ENCODE data around the gene APOF. TPM values are rescaled to one million over a fixed set of nuclear protein-coding genes. Genes with fewer than 3 reads are reported as not detected.
"Not testable (repeated sequence)": the region's sequence is repeated elsewhere in the genome, so short reads cannot be mapped to it uniquely, and the experiment has no call there.

The APOF gene, protein sequence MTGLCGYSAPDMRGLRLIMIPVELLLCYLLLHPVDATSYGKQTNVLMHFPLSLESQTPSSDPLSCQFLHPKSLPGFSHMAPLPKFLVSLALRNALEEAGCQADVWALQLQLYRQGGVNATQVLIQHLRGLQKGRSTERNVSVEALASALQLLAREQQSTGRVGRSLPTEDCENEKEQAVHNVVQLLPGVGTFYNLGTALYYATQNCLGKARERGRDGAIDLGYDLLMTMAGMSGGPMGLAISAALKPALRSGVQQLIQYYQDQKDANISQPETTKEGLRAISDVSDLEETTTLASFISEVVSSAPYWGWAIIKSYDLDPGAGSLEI
- total RNA-seq, result not detected
- polyA plus RNA-seq, result not detected
- long read RNA-seq, donor 1, result 0 reads
- long read RNA-seq, donor 2, result 0 reads
- long read RNA-seq, donor 3, result 0 reads
- long read RNA-seq, donor 4, result 0 reads
- long read RNA-seq, donor 5, result 0 reads
- long read RNA-seq, donor 6, result 0 reads
- long read RNA-seq, donor 7, result 0 reads
- long read RNA-seq, donor 8, result 0 reads
- long read RNA-seq, donor 9, result 0 reads
- long read RNA-seq, donor 10, result 0 reads

DNA sequence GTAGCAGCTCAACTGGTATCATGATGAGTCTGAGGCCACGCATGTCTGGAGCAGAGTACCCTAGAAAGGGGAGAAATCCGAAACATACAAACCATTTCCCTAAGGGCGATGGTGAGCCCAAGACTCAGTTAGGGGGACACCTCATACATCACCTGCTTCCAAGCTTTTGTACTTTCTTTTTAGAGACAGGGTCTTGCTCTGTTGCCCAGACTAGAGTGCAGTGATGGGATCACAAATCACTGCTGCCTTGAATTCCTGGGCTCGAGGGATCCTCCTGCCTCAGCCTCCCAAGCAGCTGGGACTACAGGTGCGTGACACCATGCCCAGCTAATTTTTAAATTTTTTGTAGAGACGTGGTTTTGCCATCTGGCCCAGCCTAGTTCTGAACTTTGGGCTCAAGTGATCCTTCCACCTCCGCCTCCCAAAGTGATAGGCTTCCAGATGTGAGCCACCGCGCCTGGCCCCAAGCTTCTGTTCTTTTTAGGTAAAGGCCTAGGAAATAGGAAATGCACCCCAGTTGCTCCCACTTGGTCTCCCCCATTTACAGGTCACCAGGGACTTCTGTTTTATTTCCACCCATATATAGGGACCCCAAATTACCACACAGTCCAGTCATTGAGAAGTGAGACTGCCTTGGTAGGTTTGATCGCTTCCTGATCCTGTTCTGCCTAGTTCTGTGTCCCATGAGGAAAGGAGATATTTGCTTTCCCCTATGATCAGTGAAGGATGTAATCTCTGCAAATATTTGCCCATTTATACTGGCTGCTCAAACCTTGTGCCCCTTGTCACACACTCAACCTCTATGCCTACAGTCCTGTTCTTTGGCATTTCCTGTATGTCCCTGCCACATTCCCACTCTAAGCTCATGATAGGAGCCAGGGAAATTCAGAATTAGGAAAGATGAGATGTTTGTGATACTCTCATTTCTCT, at the start of gene APOF:
Gene APOF (minus strand): TSS at position 728 of the 930 bp plus-strand sequence. CDS start 112 bp downstream, at position 616.
- no peak for DNase-seq (ENCODE audit: low read depth in 6 of 9, low spot score in 9 of 9)
- Histone ChIP-seq H3K4me1 (ENCODE audit: control insufficient read depth in 2 of 2, insufficient read depth in 2 of 2, low read length in 2 of 2) (peaks cover 10 to 15% of the 10 kb centered on the region in 2 donors), H3K27me3 (ENCODE audit: control insufficient read depth in 2 of 2, insufficient read depth in 1 of 2, low read length in 1 of 2) (no peaks in the 10 kb centered on the region), H3K9me3 (ENCODE audit: control insufficient read depth in 2 of 2, insufficient read depth in 1 of 2, low read length in 1 of 2) (peaks cover 0 to 2% of the 10 kb centered on the region in 2 donors), H3K4me3 (ENCODE audit: low read length in 2 of 2) (no peak within 1 kb of the TSS), H3K27ac (ENCODE audit: low read depth in 1 of 2, low read length in 1 of 2) (no peak within 1 kb of the TSS), H3K36me3 (ENCODE audit: control insufficient read depth in 2 of 2, insufficient read depth in 2 of 2, low read length in 1 of 2) (no peaks in the 10 kb centered on the region)
- WGBS, result 97% methylated on average over 10 of the region's 10 CpGs

DNA sequence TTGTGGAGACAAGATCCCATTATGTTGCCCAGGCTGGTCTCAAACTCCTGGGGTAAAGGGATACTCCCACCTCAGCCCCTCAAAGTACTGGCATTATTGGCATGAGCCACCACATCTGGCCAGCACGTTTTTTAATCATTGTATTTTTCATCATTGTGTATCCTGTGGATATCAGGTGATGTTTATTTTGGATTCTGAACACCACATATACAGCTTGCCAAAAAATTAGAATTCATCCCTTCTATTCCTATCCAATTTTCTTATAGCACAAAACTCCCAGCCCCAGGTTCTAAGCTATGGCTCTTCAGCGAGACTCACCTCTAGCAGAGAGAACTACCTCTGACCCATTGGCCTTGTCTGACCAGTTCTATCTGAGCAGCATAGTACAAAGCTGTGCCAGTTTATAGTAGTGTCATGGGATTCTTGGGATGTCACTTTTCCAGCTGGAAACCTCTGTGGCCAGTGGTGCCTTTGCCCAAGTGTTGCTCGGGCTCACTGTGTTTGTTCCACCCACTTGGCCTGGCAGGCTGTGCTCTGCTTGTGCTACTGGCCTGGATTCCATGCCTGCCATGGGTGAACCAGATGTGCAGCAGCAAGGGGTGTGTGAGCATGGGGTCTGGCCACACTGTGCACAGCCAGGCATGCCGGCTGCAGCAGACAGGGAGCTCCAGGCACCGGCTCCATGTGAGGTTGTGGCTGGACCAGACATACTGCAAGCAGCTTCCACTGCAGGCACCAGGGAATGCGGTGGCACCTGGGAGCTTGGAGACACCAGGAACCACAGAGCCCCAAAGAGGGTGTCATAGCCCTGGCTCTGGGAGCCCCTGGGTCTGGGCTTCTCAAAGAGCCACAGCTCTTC, 49.4 kb upstream of the APOF start:
- H3K27ac ChIP-seq (ENCODE audit: low read depth in 1 of 2, low read length in 1 of 2), result no peak overlapping the region
- no peaks in the 10 kb centered on the region for H3K4me1 ChIP-seq (ENCODE audit: control insufficient read depth in 2 of 2, insufficient read depth in 2 of 2, low read length in 2 of 2)
- no peaks in the 10 kb centered on the region for H3K27me3 ChIP-seq (ENCODE audit: control insufficient read depth in 2 of 2, insufficient read depth in 1 of 2, low read length in 1 of 2)
- 95% methylated on average over 6 of the region's 6 CpGs for WGBS
- H3K36me3 ChIP-seq (ENCODE audit: control insufficient read depth in 2 of 2, insufficient read depth in 2 of 2, low read length in 1 of 2), result peaks cover 18 to 19% of the 10 kb centered on the region in 2 donors
- no peaks in the 10 kb centered on the region for H3K9me3 ChIP-seq (ENCODE audit: control insufficient read depth in 2 of 2, insufficient read depth in 1 of 2, low read length in 1 of 2)
- no peak overlapping the region for H3K4me3 ChIP-seq (ENCODE audit: low read length in 2 of 2)
- DNase-seq (ENCODE audit: low read depth in 6 of 9, low spot score in 9 of 9), result no peak

DNA sequence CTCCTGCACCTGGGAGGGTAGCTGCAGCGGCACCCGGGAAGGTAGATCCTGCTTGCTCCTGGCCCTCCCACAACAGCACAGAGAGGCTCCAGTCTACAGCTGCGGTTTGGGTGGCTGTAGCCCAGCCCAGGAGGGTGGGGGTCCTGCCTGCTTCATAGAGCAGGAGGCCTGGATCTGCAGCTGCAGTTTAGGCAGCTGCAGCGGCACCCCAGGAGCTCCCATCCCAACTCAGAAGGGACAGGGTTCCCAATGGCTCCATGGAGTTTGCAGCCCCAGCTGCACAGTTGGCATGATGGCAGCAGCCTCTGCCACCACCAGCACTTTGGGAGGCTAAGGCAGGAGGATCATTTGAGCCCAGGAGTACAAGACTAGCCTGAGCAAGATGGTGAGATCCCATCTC, 48.1 kb upstream of the APOF start:
- no peak for DNase-seq (ENCODE audit: low read depth in 6 of 9, low spot score in 9 of 9)
- Histone ChIP-seq H3K4me1 (ENCODE audit: control insufficient read depth in 2 of 2, insufficient read depth in 2 of 2, low read length in 2 of 2) (no peaks in the 10 kb centered on the region), H3K36me3 (ENCODE audit: control insufficient read depth in 2 of 2, insufficient read depth in 2 of 2, low read length in 1 of 2) (peaks cover 7 to 14% of the 10 kb centered on the region in 2 donors), H3K9me3 (ENCODE audit: control insufficient read depth in 2 of 2, insufficient read depth in 1 of 2, low read length in 1 of 2) (no peaks in the 10 kb centered on the region), H3K27ac (ENCODE audit: low read depth in 1 of 2, low read length in 1 of 2) (no peak overlapping the region), H3K27me3 (ENCODE audit: control insufficient read depth in 2 of 2, insufficient read depth in 1 of 2, low read length in 1 of 2) (no peaks in the 10 kb centered on the region), H3K4me3 (ENCODE audit: low read length in 2 of 2) (no peak overlapping the region)
- WGBS, result 94% methylated on average over 4 of the region's 4 CpGs

DNA sequence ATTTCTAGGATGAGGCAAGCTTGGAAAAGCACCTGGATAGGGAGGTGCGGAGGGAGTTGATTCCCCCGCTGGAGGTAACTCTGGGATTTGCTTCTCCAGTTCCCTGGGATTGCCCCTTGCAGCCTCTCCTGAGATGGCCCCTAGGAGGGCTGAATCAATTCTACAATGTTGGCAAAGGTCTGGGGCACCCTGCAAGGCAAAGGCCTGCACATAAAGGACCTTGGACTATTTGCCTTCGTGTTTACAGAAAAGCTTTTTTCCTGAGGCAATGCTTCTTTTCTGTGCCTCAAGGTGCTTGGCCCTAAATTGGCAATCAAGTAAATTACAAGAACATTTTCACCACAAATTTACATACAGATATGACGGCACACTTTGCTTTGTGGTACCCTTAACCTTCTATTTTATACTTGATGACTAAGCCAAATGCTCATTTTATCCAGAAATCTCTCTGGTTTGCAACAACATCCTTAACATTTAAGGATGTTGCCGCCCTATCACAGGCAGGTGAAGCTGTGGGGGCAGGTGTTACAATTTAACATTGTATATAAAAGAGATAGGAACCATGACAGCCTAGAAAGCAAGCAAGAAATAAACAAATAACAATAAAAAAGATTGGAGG, 46.3 kb upstream of the APOF start:
- Histone ChIP-seq H3K36me3 (ENCODE audit: control insufficient read depth in 2 of 2, insufficient read depth in 2 of 2, low read length in 1 of 2) (peaks cover 3 to 4% of the 10 kb centered on the region in 2 donors), H3K4me3 (ENCODE audit: low read length in 2 of 2) (no peak overlapping the region), H3K27ac (ENCODE audit: low read depth in 1 of 2, low read length in 1 of 2) (no peak overlapping the region), H3K27me3 (ENCODE audit: control insufficient read depth in 2 of 2, insufficient read depth in 1 of 2, low read length in 1 of 2) (no peaks in the 10 kb centered on the region), H3K4me1 (ENCODE audit: control insufficient read depth in 2 of 2, insufficient read depth in 2 of 2, low read length in 2 of 2) (no peaks in the 10 kb centered on the region), H3K9me3 (ENCODE audit: control insufficient read depth in 2 of 2, insufficient read depth in 1 of 2, low read length in 1 of 2) (no peaks in the 10 kb centered on the region)
- 96% methylated on average over 5 of the region's 5 CpGs for WGBS
- DNase-seq (ENCODE audit: low read depth in 6 of 9, low spot score in 9 of 9), result no peak

DNA sequence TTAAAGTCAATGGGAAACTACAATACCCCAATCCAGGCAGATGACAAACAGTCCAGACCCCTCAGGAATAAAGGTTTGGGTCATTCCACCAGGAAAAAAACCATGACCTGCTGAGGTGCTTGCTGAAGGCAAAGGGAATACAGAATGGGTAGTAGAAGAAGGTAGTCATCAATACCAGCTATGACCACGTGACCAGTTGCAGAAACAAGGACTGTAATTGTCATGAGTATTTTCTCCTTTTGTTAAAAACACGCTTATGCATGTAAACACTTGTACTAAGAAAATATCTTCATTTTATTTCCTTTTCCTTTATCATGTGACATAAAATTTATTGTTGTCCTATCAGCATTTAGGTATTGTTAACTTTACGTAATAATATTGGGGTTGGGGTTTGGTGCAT, 41.6 kb upstream of the APOF start:
- H3K4me3 ChIP-seq (ENCODE audit: low read length in 2 of 2); H3K36me3 ChIP-seq (ENCODE audit: control insufficient read depth in 2 of 2, insufficient read depth in 2 of 2, low read length in 1 of 2); H3K27ac ChIP-seq (ENCODE audit: low read depth in 1 of 2, low read length in 1 of 2); H3K4me1 ChIP-seq (ENCODE audit: control insufficient read depth in 2 of 2, insufficient read depth in 2 of 2, low read length in 2 of 2); DNase-seq (ENCODE audit: low read depth in 6 of 9, low spot score in 9 of 9); H3K27me3 ChIP-seq (ENCODE audit: control insufficient read depth in 2 of 2, insufficient read depth in 1 of 2, low read length in 1 of 2); H3K9me3 ChIP-seq (ENCODE audit: control insufficient read depth in 2 of 2, insufficient read depth in 1 of 2, low read length in 1 of 2): not testable (repeated sequence)
- WGBS, result 63% methylated on average over 3 of the region's 3 CpGs

DNA sequence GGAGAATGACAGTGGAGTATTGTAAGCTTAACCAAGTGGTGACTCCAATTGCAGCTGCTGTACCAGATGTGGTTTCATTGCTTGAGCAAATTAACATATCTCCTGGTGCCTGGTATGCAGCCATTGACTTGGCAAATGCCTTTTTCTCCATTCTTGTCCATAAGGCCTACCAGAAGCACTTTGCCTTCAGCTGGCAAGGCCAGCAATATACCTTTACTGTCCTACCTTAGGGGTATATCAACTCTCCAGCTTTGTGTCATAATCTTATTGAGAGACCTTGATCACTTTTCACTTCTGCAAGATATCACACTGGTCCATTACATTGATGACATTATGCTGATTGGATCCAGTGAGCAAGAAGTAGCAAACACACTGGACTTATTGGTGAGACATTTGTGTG, 39.0 kb upstream of the APOF start:
- not testable (repeated sequence) for H3K36me3 ChIP-seq (ENCODE audit: control insufficient read depth in 2 of 2, insufficient read depth in 2 of 2, low read length in 1 of 2); H3K4me3 ChIP-seq (ENCODE audit: low read length in 2 of 2); H3K27ac ChIP-seq (ENCODE audit: low read depth in 1 of 2, low read length in 1 of 2); H3K27me3 ChIP-seq (ENCODE audit: control insufficient read depth in 2 of 2, insufficient read depth in 1 of 2, low read length in 1 of 2); DNase-seq (ENCODE audit: low read depth in 6 of 9, low spot score in 9 of 9); H3K4me1 ChIP-seq (ENCODE audit: control insufficient read depth in 2 of 2, insufficient read depth in 2 of 2, low read length in 2 of 2)
- peaks cover 0 to 10% of the 10 kb centered on the region in 2 donors for H3K9me3 ChIP-seq (ENCODE audit: control insufficient read depth in 2 of 2, insufficient read depth in 1 of 2, low read length in 1 of 2)

DNA sequence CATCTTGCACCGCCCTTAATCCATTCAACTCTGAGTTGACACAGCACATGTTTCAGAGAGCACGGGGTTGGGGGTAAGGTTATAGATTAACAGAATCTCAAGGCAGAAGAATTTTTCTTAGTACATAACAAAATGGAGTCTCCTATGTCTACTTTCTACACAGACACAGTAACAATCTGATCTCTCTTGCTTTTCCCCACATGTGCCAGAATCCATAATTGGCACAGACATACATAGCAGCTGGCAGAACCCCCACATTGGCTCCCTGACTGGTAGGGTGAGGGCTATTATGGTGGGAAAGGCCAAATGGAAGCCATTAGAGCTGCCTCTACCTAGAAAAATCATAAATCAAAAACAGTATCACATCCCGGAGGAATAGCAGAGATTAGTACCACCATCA, 38.5 kb upstream of the APOF start:
- not testable (repeated sequence) for H3K27me3 ChIP-seq (ENCODE audit: control insufficient read depth in 2 of 2, insufficient read depth in 1 of 2, low read length in 1 of 2); H3K4me3 ChIP-seq (ENCODE audit: low read length in 2 of 2); H3K36me3 ChIP-seq (ENCODE audit: control insufficient read depth in 2 of 2, insufficient read depth in 2 of 2, low read length in 1 of 2); H3K27ac ChIP-seq (ENCODE audit: low read depth in 1 of 2, low read length in 1 of 2); DNase-seq (ENCODE audit: low read depth in 6 of 9, low spot score in 9 of 9); H3K4me1 ChIP-seq (ENCODE audit: control insufficient read depth in 2 of 2, insufficient read depth in 2 of 2, low read length in 2 of 2)
- 100% methylated on average over 1 of the region's 3 CpGs for WGBS
- H3K9me3 ChIP-seq (ENCODE audit: control insufficient read depth in 2 of 2, insufficient read depth in 1 of 2, low read length in 1 of 2), result peaks cover 0 to 10% of the 10 kb centered on the region in 2 donors

DNA sequence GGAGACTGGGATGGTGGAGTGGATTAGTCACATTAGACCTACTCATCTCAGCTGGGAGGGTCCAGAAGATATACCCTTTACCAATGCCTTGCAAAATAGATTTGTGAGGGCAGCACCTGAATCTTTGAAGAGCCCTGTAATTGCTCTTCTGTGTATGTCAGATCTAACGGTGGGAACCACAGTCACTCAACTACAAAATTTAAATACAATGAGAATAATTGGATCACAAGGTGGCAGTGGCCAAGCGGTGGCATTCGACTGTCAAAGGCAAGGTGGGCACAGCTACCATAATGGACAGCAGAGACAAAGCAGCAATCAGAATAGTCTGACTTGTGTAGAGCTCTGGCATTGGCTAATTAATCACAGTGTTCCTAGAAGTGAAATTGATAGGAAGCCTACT, 36.8 kb upstream of the APOF start:
- not testable (repeated sequence) for H3K4me3 ChIP-seq (ENCODE audit: low read length in 2 of 2); DNase-seq (ENCODE audit: low read depth in 6 of 9, low spot score in 9 of 9); H3K27ac ChIP-seq (ENCODE audit: low read depth in 1 of 2, low read length in 1 of 2); H3K4me1 ChIP-seq (ENCODE audit: control insufficient read depth in 2 of 2, insufficient read depth in 2 of 2, low read length in 2 of 2); H3K27me3 ChIP-seq (ENCODE audit: control insufficient read depth in 2 of 2, insufficient read depth in 1 of 2, low read length in 1 of 2); H3K36me3 ChIP-seq (ENCODE audit: control insufficient read depth in 2 of 2, insufficient read depth in 2 of 2, low read length in 1 of 2)
- peaks cover 0 to 10% of the 10 kb centered on the region in 2 donors for H3K9me3 ChIP-seq (ENCODE audit: control insufficient read depth in 2 of 2, insufficient read depth in 1 of 2, low read length in 1 of 2)
- 96% methylated on average over 3 of the region's 3 CpGs for WGBS

Data from thymus (tissue), 14 donors.